GM18520 (cell line): Measurements from ENCODE around the gene FAM199X.
"Not testable (repeated sequence)": the region's sequence is repeated elsewhere in the genome, so short reads cannot be mapped to it uniquely, and the experiment has no call there.

Experiments
- ATAC-seq: cut with Tn5 transposase; IDR thresholded peaks from one replicate; pipeline ENCODE4 v1.9.1; 2021; ENCODE audit not compliant: unreplicated experiment

FAM199X gene

DNA sequence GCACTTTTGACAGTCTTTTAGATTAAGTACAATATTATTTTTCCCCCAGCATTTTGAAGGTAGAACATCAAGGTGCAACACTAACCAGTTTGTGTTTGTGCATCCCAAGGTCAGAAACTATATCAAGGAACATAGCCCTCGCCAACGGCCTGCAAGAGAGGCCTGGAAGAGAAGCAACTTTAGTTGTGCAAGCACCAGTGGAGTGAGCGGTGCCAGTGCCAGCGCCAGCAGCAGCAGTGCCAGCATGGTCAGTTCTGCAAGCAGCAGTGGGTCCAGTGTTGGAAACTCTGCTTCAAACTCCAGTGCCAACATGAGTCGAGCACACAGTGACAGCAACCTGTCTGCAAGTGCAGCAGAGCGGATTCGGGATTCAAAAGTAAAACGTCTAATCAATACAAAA, 21.7 kb downstream of the FAM199X start:
- ATAC-seq: no peak

DNA sequence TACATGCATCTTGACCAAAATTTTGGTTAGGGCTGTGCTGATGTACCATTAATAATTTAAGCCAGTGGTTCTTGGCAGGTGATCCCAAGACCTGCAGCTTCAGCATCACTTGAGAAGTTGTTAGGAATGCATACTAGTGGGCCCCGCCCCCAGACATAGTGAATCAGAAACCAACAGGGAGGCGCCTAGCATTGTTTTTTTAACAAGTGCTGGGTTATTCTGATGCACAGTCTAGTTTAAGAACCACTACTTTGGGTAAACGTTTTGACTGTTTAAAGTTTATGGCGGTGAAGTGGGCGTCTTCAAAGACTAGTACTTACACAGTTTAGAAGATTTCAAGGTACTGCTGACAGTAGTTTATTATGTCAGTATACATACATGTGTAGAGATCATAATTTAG, 23.6 kb downstream of the FAM199X start:
- ATAC-seq: no peak

DNA sequence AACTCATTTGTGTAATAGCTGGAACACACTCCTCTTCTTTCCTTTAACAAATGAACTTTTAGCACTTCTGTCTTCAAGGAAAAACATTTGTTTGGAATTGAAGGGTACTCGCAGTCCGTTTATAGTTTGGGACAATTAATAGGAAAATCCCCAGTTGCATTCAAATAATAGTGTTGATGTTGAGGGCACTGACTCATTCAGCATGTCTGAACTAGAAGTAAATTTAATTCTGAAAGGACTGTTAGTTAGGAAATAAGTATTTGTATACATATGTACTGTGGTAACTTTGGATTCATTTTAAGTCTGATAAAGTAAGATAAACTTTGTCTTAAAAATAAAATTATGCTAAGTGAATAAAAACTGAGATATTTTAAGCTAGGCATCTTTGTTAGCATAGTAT, 27.2 kb downstream of the FAM199X start:
- ATAC-seq: no peak

DNA sequence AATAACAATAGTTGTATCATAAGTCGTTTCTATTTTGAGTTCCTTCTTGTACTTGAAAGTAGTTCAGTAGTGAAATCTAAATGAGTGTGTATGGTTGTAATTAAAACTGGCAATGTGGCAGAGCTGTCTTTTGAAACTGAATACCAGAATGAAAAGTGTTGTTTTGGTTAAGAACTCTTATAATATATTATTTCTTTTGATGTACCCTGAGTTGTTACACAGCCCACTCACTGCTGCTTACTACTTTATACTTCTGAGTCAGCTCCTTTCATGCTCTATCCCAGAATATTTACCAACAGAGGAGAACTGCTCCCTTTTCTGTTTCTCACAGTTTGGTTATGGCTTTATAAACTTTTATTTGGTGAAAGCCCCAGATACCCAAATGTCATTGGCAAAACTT, 28.8 kb downstream of the FAM199X start:
- ATAC-seq: no peak

DNA sequence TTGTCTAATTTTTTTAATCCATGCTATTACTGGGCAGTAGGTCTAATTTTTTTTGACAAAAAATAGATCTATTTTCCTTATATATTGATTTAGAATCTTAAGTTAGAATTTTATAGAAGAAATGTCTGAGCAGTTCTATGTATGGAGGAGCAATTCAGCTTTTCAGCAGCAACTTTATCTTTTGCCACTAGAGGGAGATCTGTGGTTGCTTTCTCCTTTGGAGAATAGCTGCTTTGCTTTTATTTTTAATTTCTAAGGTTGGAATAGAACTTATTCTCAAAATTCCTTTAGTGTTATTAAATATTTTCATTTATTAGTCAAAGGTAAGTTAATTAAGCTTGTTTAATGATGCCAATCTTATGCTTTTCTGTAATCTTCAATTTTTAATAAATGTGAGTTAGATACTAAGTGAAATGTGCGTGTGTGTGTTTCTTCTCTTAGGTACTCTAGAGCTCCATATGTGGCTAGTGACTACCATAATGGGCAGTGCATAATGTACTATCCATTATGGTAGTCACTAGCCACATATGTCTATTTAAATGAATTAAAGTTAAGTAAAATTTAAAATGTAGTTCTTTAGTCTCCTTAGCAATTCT, 29.3 kb downstream of the FAM199X start:
- peak; percentile 44 for ATAC-seq

DNA sequence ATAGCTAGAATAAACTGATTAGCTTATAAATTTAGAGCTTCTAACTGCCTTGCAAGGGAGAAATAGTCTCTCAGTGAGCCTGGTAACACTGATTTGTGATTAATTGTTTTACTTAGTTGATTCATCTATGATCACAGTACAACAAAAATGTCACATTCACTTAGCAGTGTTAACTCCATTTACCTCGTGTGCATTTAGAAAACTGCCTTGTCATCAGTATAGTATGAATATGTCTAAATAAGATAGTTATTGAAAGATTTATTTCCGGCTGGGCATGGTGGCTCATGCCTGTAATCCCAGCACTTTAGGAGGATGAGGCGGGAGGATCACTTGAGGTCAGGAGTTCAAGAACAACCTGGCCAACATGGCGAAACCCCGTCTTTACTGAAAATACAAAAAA, 39.3 kb downstream of the FAM199X start:
- no peak for ATAC-seq

DNA sequence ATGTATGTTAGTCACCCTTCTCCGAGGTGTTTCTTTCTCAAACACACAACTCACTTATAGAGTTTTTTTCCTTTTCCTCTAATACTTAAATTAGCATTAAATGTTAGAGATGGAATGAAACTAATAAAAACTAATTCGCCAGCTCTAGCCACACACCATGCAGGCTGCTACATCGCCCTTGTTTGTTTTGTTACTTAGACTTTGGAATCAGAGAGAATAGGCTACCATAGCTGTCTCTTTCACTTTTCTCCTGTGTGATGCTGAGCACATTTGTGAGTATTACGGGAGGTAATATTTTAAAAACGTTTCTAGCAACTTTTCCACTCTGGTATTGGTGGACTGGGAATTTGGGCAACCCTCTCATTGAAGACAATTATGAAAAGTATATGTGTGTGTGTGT, 44.9 kb downstream of the FAM199X start:
- ATAC-seq: no peak

DNA sequence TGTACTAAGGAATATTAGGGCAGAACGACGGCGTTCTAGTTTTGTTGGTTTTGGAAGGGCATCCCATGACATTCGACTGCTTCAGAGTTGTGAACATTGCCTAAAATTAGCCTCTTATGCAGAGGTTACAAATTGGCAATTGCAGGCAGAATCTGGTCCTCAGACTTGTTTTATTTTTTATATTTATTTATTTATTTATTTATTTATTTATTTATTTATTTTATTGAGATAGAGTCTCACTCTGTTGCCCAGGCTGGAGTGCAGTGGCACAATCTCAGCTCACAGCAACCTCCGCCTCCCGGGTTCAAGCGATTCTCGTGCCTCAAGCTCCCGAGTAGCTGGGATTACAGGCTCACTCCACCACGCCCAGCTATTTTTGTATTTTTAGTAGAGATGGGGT, 63.8 kb downstream of the FAM199X start:
- ATAC-seq: not testable (repeated sequence)
